Occipital lobe (tissue), 2 donors: ENCODE data around the gene FOXL2NB. TPM values are rescaled to one million over a fixed set of nuclear protein-coding genes. Genes with fewer than 3 reads are reported as not detected.

Experiments used
- DNase-seq: peaks from one replicate; lab custom pipeline; 2025; lab: John Stamatoyannopoulos, UW
- total RNA-seq: library from RNA; depleted of rRNA; stranded (reverse); fragments of >200 nt; gene quantifications from one replicate; pipeline ENCODE4 v1.2.3, GENCODE V29; 2014

Gene FOXL2NB
- total RNA-seq, 1 donor from 2014 or later: 0.16 TPM

DNA sequence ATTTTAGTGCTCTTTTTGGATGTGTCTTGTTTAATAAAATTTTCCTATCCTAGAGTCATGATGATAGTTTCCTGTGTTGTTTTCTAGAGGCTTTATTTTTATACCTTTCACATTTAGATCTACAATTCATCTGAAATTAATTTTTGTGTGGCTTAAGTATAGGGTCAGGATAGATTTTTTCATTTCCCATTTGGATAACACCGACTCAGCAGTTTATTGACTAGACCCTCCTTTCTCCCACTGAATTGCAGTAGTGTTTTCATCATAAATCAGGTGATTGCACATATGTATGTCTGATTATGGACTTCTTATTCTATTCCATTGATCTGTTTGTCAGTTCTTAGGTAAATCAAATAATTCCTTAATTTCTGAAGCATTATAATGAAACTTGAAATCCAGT is 48.7 kb downstream of the FOXL2NB start:
- no peak for DNase-seq

Other genes with a start within 250 kb of the FOXL2NB start
- 39.3 TPM for gene PIK3CB, start 112.3 kb upstream of the FOXL2NB start, total RNA-seq
- not detected for gene FOXL2, start 80 bp upstream of the FOXL2NB start, total RNA-seq
- not detected for gene PRR23A, start 59.1 kb downstream of the FOXL2NB start, total RNA-seq
- gene PRR23B, start 73.7 kb downstream of the FOXL2NB start, total RNA-seq: not detected
- not detected for gene PRR23C, start 97.7 kb downstream of the FOXL2NB start, total RNA-seq